SK-N-SH (cell line): ENCODE results near the gene PARD3B. TPM values are rescaled to one million over a fixed set of nuclear protein-coding genes. Genes with fewer than 3 reads are reported as not detected.

Source experiments
- CTCF ChIA-PET: fragments of 300-600, 350-600 bp; formaldehyde crosslinking; extraction: SDS; loops from one replicate; lab custom pipeline; 2021; lab: Yijun Ruan, JAX
- POLR2A ChIA-PET: fragments of 350-600 bp; sonication (Branson Sonifier 250); formaldehyde crosslinking; extraction: SDS; loops from one replicate; lab custom pipeline; 2020; ENCODE audit warnings: antibody characterized with exemption, inconsistent platforms; lab: Yijun Ruan, JAX
- DNase-seq: peaks from one replicate; pipeline ENCODE4 v3.0.0; 2012
- H2AFZ ChIP-seq: fragments of 200-600 bp; sonication (generic); 2 replicates; pipeline ENCODE4 v1.8.1; 2016; ENCODE audit warnings: antibody characterized with exemption, mild to moderate bottlenecking, low read depth
- H3F3A ChIP-seq: fragments of 200-600 bp; sonication (generic); replicated peaks from 2 replicates; pipeline ENCODE3; 2016; ENCODE audit warnings: antibody characterized with exemption, mild to moderate bottlenecking; ENCODE audit not compliant: insufficient read depth
- H3K27ac ChIP-seq, 2 experiments: fragments of 200-500 bp in 1 of 2; fragments of 200-600 bp in 1 of 2; sonication (Bioruptor generic) in 1 of 2; sonication (generic), shearing (Covaris generic) in 1 of 2; 2 replicates each; pipeline versions ENCODE4 v1.5.1 to v1.6.1; 2014 to 2016; ENCODE audit warnings: low read depth in 2 of 2, inconsistent platforms in 1 of 2, low read length in 1 of 2, mild to moderate bottlenecking in 1 of 2, mixed read lengths in 1 of 2
- H3K27me3 ChIP-seq: fragments of 200-600 bp; sonication (generic), shearing (Covaris generic); 2 replicates; pipeline ENCODE4 v1.6.1; 2016; ENCODE audit warnings: mixed run types; ENCODE audit not compliant: insufficient read depth
- H3K36me3 ChIP-seq, 2 experiments: fragments of 200-500 bp in 1 of 2; fragments of 200-600 bp in 1 of 2; sonication (Bioruptor generic) in 1 of 2; sonication (generic) in 1 of 2; replicated peaks in 1 of 2; 2 replicates each; pipeline versions ENCODE3 to v1.5.1; 2014 to 2016; ENCODE audit warnings: low read length in 1 of 2, mild to moderate bottlenecking in 1 of 2; ENCODE audit not compliant: insufficient read depth in 2 of 2, control insufficient read depth in 1 of 2
- H3K4me1 ChIP-seq, 2 experiments: fragments of 200-500 bp in 1 of 2; fragments of 200-600 bp in 1 of 2; sonication (Bioruptor generic) in 1 of 2; sonication (generic), shearing (Covaris generic) in 1 of 2; 2 replicates each; pipeline versions ENCODE4 v1.5.1 to v1.6.1; 2014 to 2016; ENCODE audit warnings: low read depth in 1 of 2, low read length in 1 of 2, mixed run types in 1 of 2; ENCODE audit not compliant: insufficient read depth in 2 of 2, control insufficient read depth in 1 of 2
- H3K4me2 ChIP-seq: fragments of 200-600 bp; sonication (generic), shearing (Covaris generic); 2 replicates; pipeline ENCODE4 v1.6.1; 2017; ENCODE audit warnings: mixed run types
- H3K4me3 ChIP-seq, 2 experiments: fragments of 200-500 bp in 1 of 2; fragments of 200-600 bp in 1 of 2; sonication (Bioruptor generic) in 1 of 2; sonication (generic), shearing (Covaris generic) in 1 of 2; 2 replicates each; pipeline versions ENCODE4 v1.5.1 to v1.8.1; 2014 to 2016; ENCODE audit warnings: low read depth in 2 of 2, inconsistent platforms in 1 of 2, low read length in 1 of 2, mild to moderate bottlenecking in 1 of 2, mixed read lengths in 1 of 2, moderate library complexity in 1 of 2
- H3K79me2 ChIP-seq: fragments of 200-600 bp; sonication (generic); 2 replicates; pipeline ENCODE4 v1.8.1; 2017; ENCODE audit warnings: mild to moderate bottlenecking; ENCODE audit not compliant: insufficient read depth
- H3K9ac ChIP-seq: fragments of 200-600 bp; sonication (generic); 2 replicates; pipeline ENCODE4 v1.6.1; 2017; ENCODE audit warnings: mixed run types
- H3K9me2 ChIP-seq: fragments of 200-600 bp; sonication (generic); 2 replicates; pipeline ENCODE4 v1.6.1; 2017; ENCODE audit warnings: mixed run types
- H3K9me3 ChIP-seq: fragments of 200-600 bp; sonication (generic); 2 replicates; pipeline ENCODE4 v1.6.1; 2017; ENCODE audit warnings: mixed run types, mild to moderate bottlenecking, moderate library complexity
- H4K20me1 ChIP-seq: fragments of 200-600 bp; sonication (generic); 2 replicates; pipeline ENCODE4 v1.6.1; 2017; ENCODE audit warnings: mild to moderate bottlenecking, mixed run types; ENCODE audit not compliant: insufficient read depth
- CHD2 ChIP-seq: fragments of 150-350 bp; IDR thresholded peaks from 2 replicates; pipeline ENCODE4 v1.6.1; 2018; ENCODE audit warnings: low read length; ENCODE audit not compliant: partially characterized antibody
- MXI1 ChIP-seq: IDR thresholded peaks from 2 replicates; pipeline ENCODE4 v1.6.1; 2012; ENCODE audit warnings: mild to moderate bottlenecking, low read depth, low read length, improper control_type of control experiment
- RAD21 ChIP-seq: IDR thresholded peaks from 2 replicates; pipeline ENCODE4 v1.6.1; 2012; ENCODE audit warnings: mild to moderate bottlenecking, low read length
- SMC3 ChIP-seq: IDR thresholded peaks from 2 replicates; pipeline ENCODE4 v1.6.1; 2012; ENCODE audit warnings: low read depth, low read length, improper control_type of control experiment
- TAF1 ChIP-seq: IDR thresholded peaks from 2 replicates; pipeline ENCODE4 v1.6.1; 2012; ENCODE audit warnings: low read depth, mild to moderate bottlenecking, low read length, moderate library complexity, borderline replicate concordance
- WGBS: methylation state at CpG from one replicate; pipeline ENCODE4 v1.1.6; 2017; ENCODE audit warnings: low lambda C conversion rate; 5-methylcytosine and 5-hydroxymethylcytosine counted together
- polyA plus RNA-seq, 3 experiments: library from polyadenylated mRNA; depleted of rRNA; stranded (reverse); fragments of >200 nt; gene quantifications; 2 replicates each; pipeline ENCODE4 v1.2.3, GENCODE V29; 2012
- TF ChIP-seq, protein P1 (sequence below): fragments of 200-600 bp; sonication (generic); IDR thresholded peaks from 2 replicates; pipeline ENCODE4 v1.6.1; 2017; ENCODE audit warnings: antibody characterized with exemption, mild to moderate bottlenecking, moderate library complexity
- TF ChIP-seq, protein P2 (sequence below): IDR thresholded peaks from 2 replicates; pipeline ENCODE4; 2012

PARD3B gene
- polyA plus RNA-seq, 1 of the 3 experiments (the other 2 are of a cell fraction) = 0.87 TPM

DNA sequence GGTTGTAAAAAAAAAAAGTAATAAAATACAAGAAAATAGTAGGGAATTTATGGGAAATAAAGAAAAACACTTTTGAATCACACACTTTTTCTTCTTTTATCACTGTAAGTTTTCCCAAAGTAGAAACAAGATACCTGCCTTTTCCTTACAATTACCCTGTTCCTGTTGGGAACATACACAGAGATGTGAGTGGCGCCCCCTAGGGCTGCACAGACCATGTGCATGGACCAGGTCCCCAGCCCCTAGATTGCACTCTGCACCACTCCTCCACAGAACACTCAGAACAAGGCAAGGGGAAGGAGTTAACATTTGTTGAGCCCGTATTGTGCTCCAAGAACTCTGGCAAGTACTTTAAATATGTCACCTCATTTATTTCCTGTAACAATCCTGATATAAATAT lies 1018.4 kb downstream of the PARD3B start:
- H3K9me3 ChIP-seq = no peaks in the 10 kb centered on the region
- no peaks in the 10 kb centered on the region for H3K27me3 ChIP-seq
- no peaks in the 10 kb centered on the region for H3K36me3 ChIP-seq
- H3F3A ChIP-seq = no peaks in the 10 kb centered on the region
- WGBS = 55% methylated on average over 2 of the region's 2 CpGs
- CTCF ChIA-PET = interaction anchor here (0.6 kb wide), 1 partner anchor 951 kb away, joined by 3 read pairs; no protein-coding TSS in a partner anchor
- H2AFZ ChIP-seq = no peak overlapping the region
- H3K79me2 ChIP-seq = no peaks in the 10 kb centered on the region
- peak overlapping the region in 1 of 2 experiments; percentile 33; a peak in 1 of 4 replicates for H3K4me3 ChIP-seq
- no peak overlapping the region for H3K27ac ChIP-seq
- H3K4me2 ChIP-seq = no peak overlapping the region
- peaks cover 0 to 4% of the 10 kb centered on the region in 2 experiments; a peak in 2 of 4 replicates for H3K4me1 ChIP-seq
- H4K20me1 ChIP-seq = no peaks in the 10 kb centered on the region
- H3K9me2 ChIP-seq = no peaks in the 10 kb centered on the region
- TF ChIP-seq RAD21 = peak; percentile 26; the same call in 1 of the 2 replicates
- TF ChIP-seq, protein P1, sequence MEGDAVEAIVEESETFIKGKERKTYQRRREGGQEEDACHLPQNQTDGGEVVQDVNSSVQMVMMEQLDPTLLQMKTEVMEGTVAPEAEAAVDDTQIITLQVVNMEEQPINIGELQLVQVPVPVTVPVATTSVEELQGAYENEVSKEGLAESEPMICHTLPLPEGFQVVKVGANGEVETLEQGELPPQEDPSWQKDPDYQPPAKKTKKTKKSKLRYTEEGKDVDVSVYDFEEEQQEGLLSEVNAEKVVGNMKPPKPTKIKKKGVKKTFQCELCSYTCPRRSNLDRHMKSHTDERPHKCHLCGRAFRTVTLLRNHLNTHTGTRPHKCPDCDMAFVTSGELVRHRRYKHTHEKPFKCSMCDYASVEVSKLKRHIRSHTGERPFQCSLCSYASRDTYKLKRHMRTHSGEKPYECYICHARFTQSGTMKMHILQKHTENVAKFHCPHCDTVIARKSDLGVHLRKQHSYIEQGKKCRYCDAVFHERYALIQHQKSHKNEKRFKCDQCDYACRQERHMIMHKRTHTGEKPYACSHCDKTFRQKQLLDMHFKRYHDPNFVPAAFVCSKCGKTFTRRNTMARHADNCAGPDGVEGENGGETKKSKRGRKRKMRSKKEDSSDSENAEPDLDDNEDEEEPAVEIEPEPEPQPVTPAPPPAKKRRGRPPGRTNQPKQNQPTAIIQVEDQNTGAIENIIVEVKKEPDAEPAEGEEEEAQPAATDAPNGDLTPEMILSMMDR = peak; percentile 46
- TF ChIP-seq SMC3 = 0 out of 2 replicates have a peak, but pooled peaks have one; percentile 2
- TF ChIP-seq MXI1 = no peak
- TF ChIP-seq, protein P2, sequence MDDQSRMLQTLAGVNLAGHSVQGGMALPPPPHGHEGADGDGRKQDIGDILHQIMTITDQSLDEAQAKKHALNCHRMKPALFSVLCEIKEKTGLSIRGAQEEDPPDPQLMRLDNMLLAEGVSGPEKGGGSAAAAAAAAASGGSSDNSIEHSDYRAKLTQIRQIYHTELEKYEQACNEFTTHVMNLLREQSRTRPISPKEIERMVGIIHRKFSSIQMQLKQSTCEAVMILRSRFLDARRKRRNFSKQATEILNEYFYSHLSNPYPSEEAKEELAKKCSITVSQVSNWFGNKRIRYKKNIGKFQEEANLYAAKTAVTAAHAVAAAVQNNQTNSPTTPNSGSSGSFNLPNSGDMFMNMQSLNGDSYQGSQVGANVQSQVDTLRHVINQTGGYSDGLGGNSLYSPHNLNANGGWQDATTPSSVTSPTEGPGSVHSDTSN = no peak
- no peak overlapping the region for H3K9ac ChIP-seq
- DNase-seq = peak; percentile 26
- POLR2A ChIA-PET = no interaction called here

GRCh38 chr2:205564346-205565141 lies 1019.3 kb downstream of the PARD3B start:
- CTCF ChIA-PET = interaction anchor here (1.2 to 2.9 kb wide), 2 partner anchors 9 to 14 kb away, joined by 3 to 9 read pairs; no protein-coding TSS in a partner anchor
- no peak for DNase-seq

More at GRCh38 chr2:205564346-205565141, 1019.3 kb downstream of the PARD3B start:
- Histone ChIP-seq H3K27me3 (no peaks in the 10 kb centered on the region), H3F3A (no peaks in the 10 kb centered on the region), H3K4me3 (no peak overlapping the region), H4K20me1 (no peaks in the 10 kb centered on the region), H3K9me2 (no peaks in the 10 kb centered on the region), H3K27ac (no peak overlapping the region), H3K9me3 (no peaks in the 10 kb centered on the region), H3K79me2 (no peaks in the 10 kb centered on the region), H2AFZ (no peak overlapping the region), H3K9ac (no peak overlapping the region), H3K4me2 (no peak overlapping the region), H3K36me3 (no peaks in the 10 kb centered on the region), H3K4me1 (peaks cover 0 to 4% of the 10 kb centered on the region in 2 experiments; a peak in 2 of 4 replicates)
- POLR2A ChIA-PET = no interaction called here
- TF ChIP-seq TAF1 = no peak
- TF ChIP-seq CHD2 = no peak
- TF ChIP-seq, protein P1 = 0 out of 2 replicates have a peak, but pooled peaks have one; percentile 10
- 81% methylated on average over 10 of the region's 10 CpGs for WGBS
